GM19043 (cell line): ENCODE measurements around the gene TMBIM6.

Experiments used
- ATAC-seq: cut with Tn5 transposase; IDR thresholded peaks from one replicate; pipeline ENCODE4 v1.9.1; 2021; ENCODE audit warnings: low read depth; ENCODE audit not compliant: unreplicated experiment

Gene TMBIM6

DNA sequence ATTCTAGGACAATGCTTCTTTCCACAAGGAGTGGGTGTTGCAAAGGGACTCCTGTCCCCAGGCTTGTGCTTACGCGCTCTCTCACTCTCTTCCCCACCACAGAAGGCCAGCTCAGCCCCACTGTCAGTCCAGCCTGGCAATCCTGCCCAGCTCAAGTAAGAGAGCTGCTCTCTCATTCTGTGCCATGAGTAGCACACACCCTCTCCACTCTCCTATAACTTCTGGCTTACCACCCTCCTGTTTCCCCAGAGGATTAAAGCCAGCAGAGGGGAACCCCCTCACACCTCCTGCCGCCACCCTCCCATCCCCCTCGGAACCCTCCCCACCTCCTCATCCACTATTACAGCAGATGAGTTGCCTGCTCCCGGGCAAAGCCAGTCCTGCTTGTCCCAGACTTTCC, 69.8 kb downstream of the TMBIM6 start:
- ATAC-seq: no peak

DNA sequence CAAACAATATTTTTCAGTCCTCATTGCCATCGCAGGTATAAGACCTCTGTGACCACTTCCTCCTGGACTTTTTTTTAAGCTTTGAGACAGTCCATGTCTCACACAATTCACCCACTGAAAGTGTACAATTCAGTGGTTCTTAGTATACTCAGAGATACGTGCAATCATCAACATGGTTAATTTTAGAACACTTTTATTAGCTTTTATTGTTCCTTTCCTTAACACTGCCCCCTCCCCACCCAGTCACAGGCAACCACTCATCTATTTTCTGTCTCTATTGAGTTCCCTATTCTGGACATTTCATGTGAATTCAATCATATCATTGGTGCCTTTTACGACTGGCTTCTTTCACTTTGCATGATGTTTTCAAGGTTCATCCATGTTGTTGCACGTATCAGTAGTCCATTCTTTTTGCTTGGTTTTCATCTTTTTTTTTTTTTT, 70.6 kb downstream of the TMBIM6 start:
- ATAC-seq: no peak

DNA sequence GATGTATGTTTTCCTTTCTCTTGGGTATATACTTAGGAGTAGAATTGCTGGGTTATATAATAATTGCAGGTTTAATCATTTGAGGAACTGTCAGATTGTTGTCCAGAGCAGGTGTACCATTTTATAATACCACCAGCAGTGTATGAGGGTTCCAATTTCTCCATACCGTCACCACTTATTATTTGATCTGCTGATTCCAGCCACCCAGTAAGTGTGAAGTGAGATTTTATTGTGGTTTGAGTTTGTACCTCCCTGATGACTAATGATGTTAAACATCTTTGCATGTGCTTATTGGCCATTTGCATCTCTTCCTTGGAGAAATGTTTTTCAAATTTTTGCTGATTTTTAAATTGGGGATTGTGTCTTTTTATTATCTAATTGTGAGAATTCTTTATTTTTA, 71.8 kb downstream of the TMBIM6 start:
- no peak for ATAC-seq
